GM12891 (cell line): ENCODE data around the gene CFAP20.
"Not testable (repeated sequence)": the region's sequence is repeated elsewhere in the genome, so short reads cannot be mapped to it uniquely, and the experiment has no call there.

Source experiments
- DNase-seq: peaks from one replicate; pipeline ENCODE4 v3.0.0; 2011; ENCODE audit warnings: low spot score; ENCODE audit not compliant: insufficient read length
- FAIRE-seq: peaks from 2 replicates; lab custom pipeline; 2011; peaks lifted over from hg19 to GRCh38; lab: Jason Lieb, UNC
- PAX5 ChIP-seq: IDR thresholded peaks from 2 replicates; pipeline ENCODE4 v1.6.1; 2011; ENCODE audit warnings: low read length, moderate library complexity, mild to moderate bottlenecking; ENCODE audit not compliant: insufficient read depth, severe bottlenecking
- POLR2A ChIP-seq: IDR thresholded peaks from 2 replicates; pipeline ENCODE4 v1.6.1; 2011; ENCODE audit warnings: low read depth, low read length, control low read depth
- POLR2AphosphoS5 ChIP-seq: IDR thresholded peaks from 2 replicates; pipeline ENCODE4 v1.6.1; 2011; ENCODE audit warnings: low read depth, low read length, control low read depth
- POU2F2 ChIP-seq: IDR thresholded peaks from 2 replicates; pipeline ENCODE4 v1.6.1; 2011; ENCODE audit warnings: low read depth, mild to moderate bottlenecking, control low read depth, low read length, moderate library complexity
- SPI1 ChIP-seq: IDR thresholded peaks from 2 replicates; pipeline ENCODE4 v1.6.1; 2011; ENCODE audit warnings: low read depth, low read length, control low read depth
- TAF1 ChIP-seq: IDR thresholded peaks from 2 replicates; pipeline ENCODE4 v1.6.1; 2011; ENCODE audit warnings: low read depth, low read length, control low read depth

The CFAP20 gene

GRCh38 chr16:58086381-58087208 is 42.6 kb downstream of the CFAP20 start:
- no peak for DNase-seq
- FAIRE-seq, result no peak
- TF ChIP-seq POLR2A, result no peak
- no peak for TF ChIP-seq SPI1
- TF ChIP-seq POU2F2, result no peak
- TF ChIP-seq POLR2AphosphoS5, result no peak
- no peak for TF ChIP-seq TAF1
- no peak for TF ChIP-seq PAX5

- TF ChIP-seq POLR2A, result no peak
- TF ChIP-seq TAF1, result no peak
- no peak for TF ChIP-seq PAX5
- no peak for TF ChIP-seq POLR2AphosphoS5
- TF ChIP-seq POU2F2, result no peak
- no peak for TF ChIP-seq SPI1
- FAIRE-seq, result no peak
- DNase-seq, result no peak
Observed at GRCh38 chr16:58085584-58086251, 43.5 kb downstream of the CFAP20 start.

GRCh38 chr16:58085171-58085570 is 44.0 kb downstream of the CFAP20 start:
- TF ChIP-seq POLR2A (no peak), PAX5 (no peak), POLR2AphosphoS5 (no peak), SPI1 (no peak), TAF1 (no peak), POU2F2 (no peak)

GRCh38 chr16:58084635-58085034 is 44.5 kb downstream of the CFAP20 start:
- FAIRE-seq, result no peak
- no peak for DNase-seq
- TF ChIP-seq POU2F2 (no peak), POLR2AphosphoS5 (no peak), POLR2A (no peak), SPI1 (no peak), PAX5 (no peak), TAF1 (no peak)

More at GRCh38 chr16:58085171-58085570, 44.0 kb downstream of the CFAP20 start:
- DNase-seq (no peak), FAIRE-seq (no peak)

- DNase-seq (no peak), FAIRE-seq (no peak)
- TF ChIP-seq TAF1 (no peak), PAX5 (no peak), POLR2A (no peak), POLR2AphosphoS5 (no peak), SPI1 (no peak), POU2F2 (no peak)
Observed at GRCh38 chr16:58082381-58082780, 46.8 kb downstream of the CFAP20 start.

- FAIRE-seq, DNase-seq: not testable (repeated sequence)
Observed at GRCh38 chr16:58080657-58081056, 48.5 kb downstream of the CFAP20 start.

- FAIRE-seq (no peak), DNase-seq (no peak)
- TF ChIP-seq POLR2A, result no peak
- no peak for TF ChIP-seq TAF1
- no peak for TF ChIP-seq SPI1
- no peak for TF ChIP-seq PAX5
- no peak for TF ChIP-seq POU2F2
- no peak for TF ChIP-seq POLR2AphosphoS5
Observed at GRCh38 chr16:58077796-58078195, 51.4 kb downstream of the CFAP20 start.

GRCh38 chr16:58076514-58076913 is 52.7 kb downstream of the CFAP20 start:
- DNase-seq, result no peak
- no peak for FAIRE-seq
- TF ChIP-seq POU2F2 (no peak), TAF1 (no peak), SPI1 (no peak), POLR2AphosphoS5 (no peak), PAX5 (no peak), POLR2A (no peak)

- TF ChIP-seq TAF1, result no peak
- TF ChIP-seq SPI1, result no peak
- no peak for TF ChIP-seq POLR2AphosphoS5
- DNase-seq (no peak), FAIRE-seq (no peak)
Observed at GRCh38 chr16:58074657-58075056, 54.5 kb downstream of the CFAP20 start.

GRCh38 chr16:58073086-58073485 is 56.1 kb downstream of the CFAP20 start:
- not testable (repeated sequence) for FAIRE-seq, DNase-seq

- not testable (repeated sequence) for FAIRE-seq, DNase-seq
Observed at GRCh38 chr16:58072134-58072533, 57.0 kb downstream of the CFAP20 start.
